RPMI8226 (cell line): Measurements from ENCODE around the gene MMP14.
"Not testable (repeated sequence)": the region's sequence is repeated elsewhere in the genome, so short reads cannot be mapped to it uniquely, and the experiment has no call there.

Source experiments
- DNase-seq: peaks from one replicate; pipeline ENCODE4 v3.0.0-alpha.2; 2015

Gene MMP14

DNA sequence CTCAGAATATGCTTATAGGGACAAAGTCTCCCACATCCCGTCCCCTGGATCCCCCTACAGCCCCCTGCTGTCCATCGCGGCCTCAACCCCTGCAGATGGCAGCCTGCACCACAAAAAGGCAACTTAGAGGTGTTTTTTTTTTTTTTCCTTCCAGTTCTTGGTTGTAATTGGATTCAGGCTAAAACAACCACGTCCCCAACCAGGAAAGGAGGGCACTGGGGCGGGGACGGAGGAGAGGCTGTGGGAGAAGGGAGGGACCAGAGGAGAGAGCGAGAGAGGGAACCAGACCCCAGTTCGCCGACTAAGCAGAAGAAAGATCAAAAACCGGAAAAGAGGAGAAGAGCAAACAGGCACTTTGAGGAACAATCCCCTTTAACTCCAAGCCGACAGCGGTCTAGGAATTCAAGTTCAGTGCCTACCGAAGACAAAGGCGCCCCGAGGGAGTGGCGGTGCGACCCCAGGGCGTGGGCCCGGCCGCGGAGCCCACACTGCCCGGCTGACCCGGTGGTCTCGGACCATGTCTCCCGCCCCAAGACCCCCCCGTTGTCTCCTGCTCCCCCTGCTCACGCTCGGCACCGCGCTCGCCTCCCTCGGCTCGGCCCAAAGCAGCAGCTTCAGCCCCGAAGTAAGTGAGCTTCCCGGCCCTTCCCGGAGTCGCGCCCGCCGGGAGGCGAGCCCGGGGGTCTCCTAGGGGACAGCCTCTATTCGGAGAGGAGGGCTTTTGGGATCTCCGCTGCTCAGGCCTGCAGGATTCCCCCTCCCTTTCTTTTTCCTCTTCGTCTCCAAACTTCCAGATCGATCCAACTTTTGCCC lies at the start of gene MMP14:
Gene MMP14, plus strand, starts transcription at position 285 of the 813 bp plus-strand sequence. Its CDS starts 233 bp downstream, at position 518.
- no peak for DNase-seq

DNA sequence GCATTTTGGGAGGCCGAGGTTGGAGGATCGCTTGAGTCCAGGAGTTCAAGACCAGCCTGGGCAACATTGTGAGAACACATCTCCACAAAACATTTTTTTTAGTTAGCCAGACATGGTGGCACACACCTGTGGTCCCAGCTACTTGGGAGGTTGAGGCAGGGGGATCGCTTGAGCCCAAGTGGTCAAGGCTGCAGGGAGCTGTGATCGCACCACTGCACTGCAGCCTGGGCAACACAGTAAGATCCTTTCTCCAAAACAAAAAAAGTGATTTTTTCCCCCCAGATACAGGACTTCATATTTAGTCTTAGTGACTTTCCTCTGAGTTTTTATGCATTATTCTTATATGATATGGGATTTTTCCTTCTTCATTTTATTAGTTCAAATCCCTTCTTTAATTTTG lies 49.7 kb upstream of the MMP14 start:
- no peak for DNase-seq

GRCh38 chr14:22791301-22791700 lies 45.1 kb upstream of the MMP14 start:
- no peak for DNase-seq

- no peak for DNase-seq
Measured at GRCh38 chr14:22792158-22792557, 44.2 kb upstream of the MMP14 start.

- DNase-seq = not testable (repeated sequence)
Measured at GRCh38 chr14:22793550-22793949, 42.8 kb upstream of the MMP14 start.

- no peak for DNase-seq
Measured at GRCh38 chr14:22793976-22794375, 42.4 kb upstream of the MMP14 start.

GRCh38 chr14:22794551-22794951 lies 41.8 kb upstream of the MMP14 start:
- no peak for DNase-seq

DNA sequence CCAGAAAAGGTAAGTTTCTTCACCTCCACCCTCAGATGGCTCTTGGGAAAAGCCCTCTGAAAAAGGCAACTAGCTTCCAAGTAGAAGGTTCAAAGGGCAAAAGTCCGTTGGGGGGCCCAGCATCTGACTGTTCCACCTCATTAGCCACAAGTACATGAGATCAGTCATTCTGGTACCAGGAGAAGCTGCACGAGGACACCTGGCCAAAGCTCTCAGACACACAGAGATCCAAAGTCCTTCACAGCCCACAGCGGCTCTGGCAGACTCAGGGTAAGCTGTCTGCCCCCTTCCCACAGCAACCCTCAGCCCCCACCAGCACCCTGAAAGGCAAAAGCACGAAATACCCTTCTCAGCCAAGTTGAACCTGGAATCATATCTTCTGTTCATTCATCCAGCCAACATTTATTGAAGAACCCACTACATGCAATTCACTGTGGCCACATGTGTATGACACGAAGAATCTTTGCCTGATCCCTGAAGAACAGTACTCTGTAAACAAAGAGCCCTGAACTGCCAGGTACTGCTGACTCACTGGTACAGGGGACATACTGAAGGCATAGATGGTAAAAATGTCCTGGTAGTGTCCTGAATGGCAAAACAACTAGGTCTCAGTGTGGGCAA lies 40.2 kb upstream of the MMP14 start:
- DNase-seq = no peak

- no peak for DNase-seq
Measured at GRCh38 chr14:22797017-22797917, 39.1 kb upstream of the MMP14 start.

DNA sequence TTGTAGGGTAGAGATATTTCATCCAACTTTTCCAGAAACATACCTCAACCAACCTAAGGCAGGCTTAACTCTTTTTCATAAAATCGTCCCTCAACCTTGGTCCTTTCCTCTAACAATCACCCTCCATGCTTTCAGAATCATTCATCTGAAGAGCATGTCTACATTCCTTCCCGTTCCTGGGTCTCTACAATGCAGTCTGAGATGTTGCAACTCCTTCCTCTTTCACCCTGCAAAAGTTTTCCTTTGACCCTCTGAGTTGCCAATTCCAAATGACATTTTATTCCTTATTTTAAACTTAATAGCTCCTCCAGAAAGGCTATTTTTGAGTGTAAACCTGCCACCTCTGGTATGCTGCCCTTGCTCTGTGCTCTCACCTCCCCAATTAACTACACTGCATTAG lies 37.9 kb upstream of the MMP14 start:
- no peak for DNase-seq

DNA sequence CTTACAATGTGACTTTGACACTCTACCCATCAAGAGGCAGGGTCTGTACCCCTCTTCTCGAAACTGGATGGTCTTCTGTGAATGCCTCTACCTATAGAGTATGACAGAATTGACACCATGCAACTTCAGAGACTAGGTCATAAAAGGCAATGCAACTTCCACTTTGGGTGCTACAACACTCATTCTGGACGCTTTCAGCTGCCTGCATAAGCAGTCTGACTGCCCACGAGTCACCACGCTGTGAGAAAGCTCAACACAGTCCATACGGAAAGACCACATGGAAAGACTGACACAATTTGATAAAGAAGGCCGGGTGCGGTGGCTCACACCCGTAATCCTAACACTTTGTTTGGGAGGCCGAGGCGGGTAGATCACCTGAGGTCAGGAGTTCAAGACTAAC lies 36.0 kb upstream of the MMP14 start:
- no peak for DNase-seq

DNA sequence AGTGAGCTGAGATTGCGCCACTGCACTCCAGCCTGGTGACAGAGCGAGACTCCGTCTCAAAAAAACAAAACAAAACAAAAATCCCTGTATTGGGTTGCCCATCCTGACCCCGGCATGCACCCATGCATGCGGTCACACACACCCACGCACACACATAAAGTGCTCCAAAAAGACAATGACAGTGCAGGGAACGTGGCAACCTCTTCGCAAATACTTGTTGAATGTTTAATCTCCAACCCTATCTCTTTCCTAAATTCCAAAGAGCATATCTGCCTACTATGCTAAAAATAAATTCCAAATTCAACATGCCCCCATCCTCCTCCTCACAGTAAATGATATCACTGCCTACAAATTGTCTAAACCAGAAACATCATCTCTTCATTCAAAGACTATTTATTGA lies 34.7 kb upstream of the MMP14 start:
- no peak for DNase-seq

- no peak for DNase-seq
Measured at GRCh38 chr14:22802860-22803686, 33.3 kb upstream of the MMP14 start.

- DNase-seq = no peak
Measured at GRCh38 chr14:22803687-22803974, 32.8 kb upstream of the MMP14 start.

DNA sequence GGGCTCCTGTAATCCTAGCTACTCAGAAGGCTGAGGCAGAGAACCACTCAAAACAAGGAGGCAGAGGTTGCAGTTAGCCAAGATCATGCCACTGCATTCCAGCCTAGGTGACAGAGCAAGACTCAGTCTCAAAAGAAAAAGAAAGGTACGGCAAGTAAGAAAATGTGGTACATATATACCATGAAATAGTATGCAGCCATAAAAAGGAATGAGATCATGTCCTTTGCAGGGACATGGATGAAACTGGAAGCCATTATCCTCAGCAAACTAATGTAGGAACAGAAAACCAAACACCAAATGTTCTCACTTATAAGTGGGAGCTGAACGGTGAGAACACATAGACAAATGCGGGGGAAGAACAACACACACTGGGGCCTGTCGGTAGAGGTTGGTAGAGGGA lies 31.1 kb upstream of the MMP14 start:
- not testable (repeated sequence) for DNase-seq

GRCh38 chr14:22807432-22808087 lies 28.8 kb upstream of the MMP14 start:
- no peak for DNase-seq

- no peak for DNase-seq
Measured at GRCh38 chr14:22808388-22809209, 27.8 kb upstream of the MMP14 start.

GRCh38 chr14:22811722-22812121 lies 24.7 kb upstream of the MMP14 start:
- no peak for DNase-seq

GRCh38 chr14:22812744-22813143 lies 23.6 kb upstream of the MMP14 start:
- no peak for DNase-seq

DNA sequence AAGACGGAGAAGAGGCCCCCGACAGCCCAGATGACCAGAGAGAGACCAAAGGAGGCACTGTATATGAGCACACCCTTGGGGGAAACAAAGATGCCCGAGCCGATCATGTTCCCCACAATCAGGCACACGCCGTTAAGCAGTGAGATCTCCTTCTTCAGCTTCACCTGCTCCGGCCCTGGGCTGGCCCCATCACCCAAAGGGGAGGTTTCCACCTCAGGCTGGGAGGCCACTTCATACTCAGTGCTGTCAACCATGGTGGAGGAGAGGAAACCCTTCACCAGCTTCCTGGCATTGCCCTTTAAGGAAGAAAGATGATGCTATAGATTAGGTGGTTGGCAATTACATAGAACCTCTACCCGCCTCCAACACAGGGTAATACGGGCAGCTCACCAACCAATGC lies 23.2 kb upstream of the MMP14 start:
- no peak for DNase-seq

GRCh38 chr14:22814373-22814772 lies 22.0 kb upstream of the MMP14 start:
- no peak for DNase-seq
